NCI-H1694 treated with DMSO at 0.1 percent for 48 hours (cell line): ENCODE results near the gene KLHL2.
"Not testable (repeated sequence)": the region's sequence is repeated elsewhere in the genome, so short reads cannot be mapped to it uniquely, and the experiment has no call there.

Source experiments
- DNase-seq: peaks from one replicate; lab custom pipeline; 2025; lab: John Stamatoyannopoulos, UW

KLHL2 gene

DNA sequence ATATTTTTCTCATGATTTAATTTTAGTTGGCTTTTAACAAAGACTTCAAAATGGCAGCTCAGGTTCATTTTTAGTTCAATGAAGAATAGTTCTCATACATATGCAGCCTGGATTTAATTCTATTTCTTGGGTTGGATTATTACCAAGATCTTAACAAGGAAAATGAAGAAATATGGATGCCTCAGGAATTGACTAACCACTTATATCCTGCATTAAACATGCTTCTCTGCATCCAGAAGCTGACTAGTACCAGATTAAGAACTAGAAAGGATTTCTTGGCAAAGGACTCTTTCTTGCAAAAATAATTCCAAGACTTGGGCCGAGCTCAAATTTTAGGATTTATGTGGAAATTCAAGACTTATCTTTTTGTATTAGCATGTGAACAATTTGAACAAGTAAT, 5.6 kb upstream of the KLHL2 start:
- DNase-seq: no peak

- no peak for DNase-seq
Measured at GRCh38 chr4:165203541-165204461, 3.6 kb upstream of the KLHL2 start.

DNA sequence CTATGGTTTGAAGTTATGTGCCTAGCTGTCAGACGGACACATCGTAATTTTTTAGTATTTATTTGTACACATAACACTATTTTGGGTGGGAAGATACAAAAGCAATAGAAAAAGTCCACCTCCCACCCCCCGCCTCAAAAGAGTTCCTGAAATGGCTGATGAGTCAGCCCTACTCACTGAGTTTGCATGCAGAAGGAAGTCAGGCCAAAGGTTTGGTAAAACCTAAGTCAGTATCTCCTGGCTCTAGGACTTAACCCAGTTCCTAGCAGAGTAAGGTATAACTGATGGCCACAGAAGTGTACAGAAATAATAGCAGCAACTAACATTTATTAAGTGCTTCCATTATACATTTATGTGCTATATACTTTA, 2.9 kb upstream of the KLHL2 start:
- DNase-seq: no peak

GRCh38 chr4:165207016-165207430, 338 bp upstream of the KLHL2 start:
- DNase-seq: peak; percentile 50

DNA sequence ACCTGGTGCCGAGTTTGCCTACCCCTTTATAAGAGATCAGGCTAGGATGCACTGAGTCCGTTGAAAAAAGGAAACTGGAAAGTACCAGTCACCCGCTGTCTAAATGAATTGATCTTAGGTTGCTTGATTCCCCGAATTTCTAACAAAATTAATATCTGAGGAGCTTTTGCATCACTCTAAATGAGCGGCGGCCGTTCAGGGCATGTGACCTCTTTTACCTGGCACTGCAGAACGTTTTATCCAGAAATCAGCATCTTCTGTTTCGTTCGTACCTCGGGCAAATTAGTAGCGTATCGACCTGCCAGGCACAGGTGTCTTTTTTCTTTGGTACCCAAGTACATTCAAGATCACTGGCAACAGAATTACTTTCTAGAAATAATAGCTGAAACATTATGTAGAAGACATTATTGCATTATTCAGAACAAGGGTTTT, 876 bp downstream of the KLHL2 start:
- DNase-seq: no peak

- no peak for DNase-seq
Measured at GRCh38 chr4:165208741-165209388, 1.5 kb downstream of the KLHL2 start.

DNA sequence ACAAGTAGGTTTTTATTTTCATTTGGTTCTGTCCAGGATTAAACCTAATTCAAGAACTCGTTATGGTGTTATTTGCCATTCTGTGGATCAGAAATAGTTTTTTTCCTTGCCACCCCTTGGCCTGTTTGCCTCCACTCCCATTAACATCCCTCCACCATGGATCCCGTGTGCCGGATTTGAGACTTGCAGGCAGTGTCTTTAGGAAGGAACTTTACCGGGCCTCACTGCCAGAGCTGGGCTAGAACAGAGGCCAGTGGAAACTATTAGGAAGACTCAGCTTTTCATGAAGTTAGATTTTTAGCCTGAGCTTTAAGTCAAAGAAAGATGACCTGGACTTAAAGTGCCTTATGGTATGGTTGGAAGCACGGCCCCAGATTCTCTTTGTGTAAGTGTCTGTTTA, 2.4 kb downstream of the KLHL2 start:
- no peak for DNase-seq

DNA sequence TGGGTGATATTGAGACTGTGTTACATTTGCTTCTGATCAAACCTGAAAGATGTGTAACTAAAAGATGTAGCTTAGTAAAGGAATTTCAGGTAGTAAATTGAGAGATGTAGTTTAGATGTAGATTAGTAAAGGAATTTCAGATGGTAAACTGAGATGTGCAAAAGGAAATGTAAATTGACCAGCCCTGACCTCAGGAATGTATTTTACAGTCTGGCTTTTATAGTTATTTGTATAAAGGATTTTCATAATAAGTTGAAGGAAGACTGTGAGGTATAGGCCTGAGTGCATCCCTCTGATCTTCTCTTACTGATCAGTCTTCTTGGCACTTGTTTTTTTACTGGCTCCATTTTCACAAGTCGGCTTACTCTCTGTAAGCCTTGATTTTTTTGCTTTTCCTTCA, 3.2 kb downstream of the KLHL2 start:
- no peak for DNase-seq

- DNase-seq: not testable (repeated sequence)
Measured at GRCh38 chr4:165212647-165213046, 5.3 kb downstream of the KLHL2 start.

DNA sequence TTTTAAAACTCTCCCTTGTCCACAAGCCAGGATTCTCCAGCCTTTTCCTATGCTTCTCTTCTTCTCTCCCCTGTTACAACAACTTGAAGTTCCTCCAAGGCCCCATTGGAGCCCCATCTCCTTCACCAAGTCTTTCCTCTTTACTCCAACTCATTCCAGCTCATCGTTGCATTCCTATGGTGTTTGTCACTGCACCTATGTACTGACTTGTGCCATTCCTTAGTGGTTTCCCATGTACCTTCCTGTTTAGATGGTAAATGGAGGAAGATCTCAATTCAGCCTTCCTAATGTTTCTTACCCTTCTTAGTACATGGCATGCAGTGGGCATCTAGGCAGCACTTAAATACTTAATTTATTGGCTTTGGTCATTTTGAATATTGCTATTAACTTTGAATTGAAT, 6.0 kb downstream of the KLHL2 start:
- not testable (repeated sequence) for DNase-seq

- not testable (repeated sequence) for DNase-seq
Measured at GRCh38 chr4:165213991-165214709, 6.8 kb downstream of the KLHL2 start.

DNA sequence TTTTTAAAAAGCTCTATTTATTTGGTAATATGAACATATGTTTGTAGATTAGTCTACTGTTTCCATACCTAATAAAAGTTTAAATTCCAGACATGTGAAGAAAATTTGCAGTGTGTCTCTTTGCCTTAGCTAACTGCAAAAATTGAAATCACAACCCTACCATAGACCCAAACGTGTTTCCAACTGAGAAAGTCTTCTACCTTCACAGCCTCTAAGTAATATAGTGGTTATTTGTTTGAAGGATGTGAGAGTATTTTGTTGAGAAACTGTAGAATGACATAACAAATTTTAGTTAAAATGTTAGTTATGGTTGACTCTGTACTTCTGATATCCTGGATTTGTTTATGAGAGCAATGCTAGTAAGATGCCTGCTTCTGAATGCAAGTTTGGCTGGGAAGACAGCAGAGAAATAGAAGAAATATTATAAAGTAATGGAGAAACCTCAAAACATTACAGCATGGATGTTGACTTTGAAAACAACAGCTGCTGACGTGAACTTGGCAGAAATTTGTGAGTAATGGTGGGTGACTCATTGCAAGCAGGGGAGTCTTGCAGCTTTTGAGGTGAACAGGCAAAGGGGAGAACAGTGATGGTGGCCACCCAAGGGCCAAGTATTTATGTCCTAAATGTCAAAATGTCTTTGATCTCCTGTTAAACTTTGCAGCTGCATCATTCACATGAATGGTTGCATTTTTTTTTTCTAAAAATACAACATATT, 7.8 kb downstream of the KLHL2 start:
- DNase-seq: not testable (repeated sequence)

DNA sequence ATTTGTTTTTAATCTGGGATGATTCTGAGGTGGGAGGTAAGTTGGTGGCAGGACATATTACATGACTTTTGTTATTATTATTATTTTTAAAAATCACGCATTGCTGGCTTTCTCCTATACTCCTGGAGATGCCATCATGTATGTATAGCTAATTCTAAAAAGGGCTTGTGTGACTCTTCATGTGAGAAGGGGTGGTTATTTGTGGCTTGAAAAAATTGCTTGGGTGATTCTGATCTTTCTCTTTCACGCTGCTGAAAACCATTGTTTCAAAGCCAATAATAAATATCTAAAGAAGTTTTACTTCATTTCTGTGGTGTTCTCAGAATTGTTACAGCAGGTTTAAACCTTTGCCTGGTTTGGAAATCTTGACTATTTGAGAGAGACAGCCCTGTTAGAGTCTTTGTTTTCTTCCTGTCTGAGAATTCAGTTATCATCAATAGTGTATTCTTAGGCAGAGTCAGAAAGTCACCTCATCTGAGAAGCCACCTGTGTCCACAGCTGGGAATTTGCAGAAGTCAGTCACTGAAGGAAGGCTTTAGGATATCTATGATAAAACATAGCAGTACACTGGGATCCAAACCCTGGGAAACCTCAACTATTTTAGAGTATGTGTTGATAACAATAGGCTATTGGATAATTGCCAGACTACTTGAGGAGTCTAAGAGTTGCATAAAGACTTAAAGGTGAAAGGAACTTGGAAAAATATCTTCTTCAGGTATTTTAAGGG, 8.6 kb downstream of the KLHL2 start:
- not testable (repeated sequence) for DNase-seq

DNA sequence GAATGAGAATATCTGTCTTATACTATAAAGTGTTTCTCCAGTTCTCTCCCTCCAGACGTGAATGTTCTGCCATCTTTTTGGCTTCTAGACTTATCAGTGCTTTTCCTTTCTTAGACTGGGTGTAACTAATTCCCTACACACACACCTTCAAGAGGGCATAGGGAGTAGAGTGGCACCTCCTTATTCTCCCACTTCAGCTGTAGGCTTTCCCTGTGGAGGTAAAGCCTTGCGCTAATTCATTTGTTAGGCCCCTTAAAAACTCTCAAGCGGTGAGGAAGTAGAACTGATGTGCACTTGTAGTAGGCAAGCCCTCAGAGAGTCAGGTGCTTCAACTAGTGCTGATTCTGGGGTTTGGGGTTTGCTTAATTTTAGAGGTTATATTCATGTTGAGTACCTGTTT, 10.0 kb downstream of the KLHL2 start:
- DNase-seq: no peak

DNA sequence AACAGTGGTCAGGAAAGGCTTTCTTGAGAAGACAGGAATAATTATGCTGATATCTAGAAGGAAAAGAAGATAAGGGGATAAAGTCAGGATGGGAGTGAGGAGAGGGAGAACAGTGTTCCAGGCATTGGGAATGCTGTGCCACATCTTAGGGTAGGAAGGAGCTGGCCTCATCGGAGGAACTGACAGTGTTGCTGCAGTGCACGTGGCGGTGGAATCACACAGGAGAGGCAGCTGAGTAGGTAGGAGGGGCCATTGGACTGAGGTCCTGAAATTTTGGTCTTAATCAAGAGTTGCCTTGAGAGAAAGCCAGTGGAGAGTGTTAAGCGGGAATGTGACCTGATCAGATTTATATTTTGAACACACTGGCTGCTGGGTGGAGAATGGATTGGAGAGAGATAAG, 13.9 kb downstream of the KLHL2 start:
- not testable (repeated sequence) for DNase-seq

GRCh38 chr4:165221993-165222650, 14.8 kb downstream of the KLHL2 start:
- not testable (repeated sequence) for DNase-seq

DNA sequence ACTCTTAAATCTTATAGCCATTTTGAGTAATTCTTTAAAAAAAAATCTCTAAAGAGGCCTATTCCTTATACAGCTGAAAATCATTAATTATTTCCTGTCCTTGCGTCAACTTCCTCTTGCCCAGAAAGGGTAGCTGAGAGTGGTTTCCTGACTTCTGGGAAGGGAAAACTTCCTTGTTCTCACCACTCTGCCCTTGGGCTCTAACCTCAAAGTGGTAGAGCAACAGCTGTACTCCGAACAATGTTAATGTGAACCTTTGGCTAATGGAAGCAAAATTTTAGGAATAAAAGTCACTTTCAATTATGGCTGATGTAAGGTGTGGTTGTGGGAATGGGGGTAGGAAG, 15.3 kb downstream of the KLHL2 start:
- DNase-seq: no peak

DNA sequence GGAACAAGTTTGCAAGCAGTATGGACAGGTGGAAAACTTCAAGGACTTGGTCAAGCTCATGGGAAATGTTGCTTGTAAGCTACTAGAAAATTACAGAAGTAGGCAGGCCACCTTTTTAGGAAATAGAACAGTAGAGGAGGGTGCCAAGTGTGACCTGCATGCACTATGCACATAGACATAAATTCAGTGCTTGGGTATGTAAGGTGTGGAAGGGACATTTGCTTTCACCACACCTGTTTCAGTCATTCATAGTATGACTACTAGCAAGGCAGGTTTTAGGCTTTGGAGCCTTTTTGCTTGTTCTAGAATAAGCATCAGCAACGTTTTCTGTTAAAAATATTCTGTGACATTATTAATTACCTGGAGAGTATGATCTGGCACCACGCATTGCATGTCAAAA, 20.0 kb downstream of the KLHL2 start:
- not testable (repeated sequence) for DNase-seq

GRCh38 chr4:165229490-165230200, 22.3 kb downstream of the KLHL2 start:
- DNase-seq: not testable (repeated sequence)
